HEK293T (cell line): ENCODE measurements around the gene PAOX.

Source experiments
- ARNT ChIP-seq: fragments of 450-650 bp; IDR thresholded peaks from 2 replicates; pipeline ENCODE4 v1.6.1; 2017; ENCODE audit warnings: mild to moderate bottlenecking
- BHLHE40 ChIP-seq: fragments of 450-650 bp; IDR thresholded peaks from 2 replicates; pipeline ENCODE4 v1.6.1; 2016; ENCODE audit warnings: mild to moderate bottlenecking, moderate library complexity, borderline replicate concordance
- CTBP1 ChIP-seq: fragments of 450-650 bp; IDR thresholded peaks from 2 replicates; pipeline ENCODE4 v1.6.1; 2016; ENCODE audit warnings: borderline replicate concordance
- ELF4 ChIP-seq: fragments of 450-650 bp; IDR thresholded peaks from 2 replicates; pipeline ENCODE4 v1.6.1; 2017; ENCODE audit warnings: antibody characterized with exemption
- FOXA1 ChIP-seq: fragments of 450-650 bp; IDR thresholded peaks from 2 replicates; pipeline ENCODE4 v1.6.1; 2016; ENCODE audit warnings: mild to moderate bottlenecking
- FOXK2 ChIP-seq: fragments of 450-650 bp; IDR thresholded peaks from 2 replicates; pipeline ENCODE4 v1.6.1; 2016; ENCODE audit warnings: mild to moderate bottlenecking
- FOXM1 ChIP-seq: fragments of 450-650 bp; IDR thresholded peaks from 2 replicates; pipeline ENCODE4 v1.6.1; 2017; ENCODE audit warnings: mild to moderate bottlenecking, borderline replicate concordance
- LEF1 ChIP-seq: fragments of 450-650 bp; IDR thresholded peaks from 2 replicates; pipeline ENCODE4 v1.6.1; 2017; ENCODE audit warnings: mild to moderate bottlenecking, borderline replicate concordance
- NFRKB ChIP-seq: fragments of 450-650 bp; IDR thresholded peaks from 2 replicates; pipeline ENCODE4 v1.6.1; 2016; ENCODE audit warnings: mild to moderate bottlenecking, moderate library complexity
- SP1 ChIP-seq: fragments of 450-650 bp; IDR thresholded peaks from 2 replicates; pipeline ENCODE4 v1.6.1; 2017
- SUZ12 ChIP-seq: fragments of 450-650 bp; IDR thresholded peaks from 2 replicates; pipeline ENCODE4 v1.6.1; 2016; ENCODE audit warnings: mild to moderate bottlenecking
- TARDBP ChIP-seq: fragments of 450-650 bp; IDR thresholded peaks from 2 replicates; pipeline ENCODE4 v1.6.1; 2016
- ZNF384 ChIP-seq: fragments of 450-650 bp; IDR thresholded peaks from 2 replicates; pipeline ENCODE4 v1.6.1; 2016
- TF ChIP-seq, protein P1 (sequence below): fragments of 450-650 bp; IDR thresholded peaks from 2 replicates; pipeline ENCODE4 v1.6.1; 2016

DNA sequence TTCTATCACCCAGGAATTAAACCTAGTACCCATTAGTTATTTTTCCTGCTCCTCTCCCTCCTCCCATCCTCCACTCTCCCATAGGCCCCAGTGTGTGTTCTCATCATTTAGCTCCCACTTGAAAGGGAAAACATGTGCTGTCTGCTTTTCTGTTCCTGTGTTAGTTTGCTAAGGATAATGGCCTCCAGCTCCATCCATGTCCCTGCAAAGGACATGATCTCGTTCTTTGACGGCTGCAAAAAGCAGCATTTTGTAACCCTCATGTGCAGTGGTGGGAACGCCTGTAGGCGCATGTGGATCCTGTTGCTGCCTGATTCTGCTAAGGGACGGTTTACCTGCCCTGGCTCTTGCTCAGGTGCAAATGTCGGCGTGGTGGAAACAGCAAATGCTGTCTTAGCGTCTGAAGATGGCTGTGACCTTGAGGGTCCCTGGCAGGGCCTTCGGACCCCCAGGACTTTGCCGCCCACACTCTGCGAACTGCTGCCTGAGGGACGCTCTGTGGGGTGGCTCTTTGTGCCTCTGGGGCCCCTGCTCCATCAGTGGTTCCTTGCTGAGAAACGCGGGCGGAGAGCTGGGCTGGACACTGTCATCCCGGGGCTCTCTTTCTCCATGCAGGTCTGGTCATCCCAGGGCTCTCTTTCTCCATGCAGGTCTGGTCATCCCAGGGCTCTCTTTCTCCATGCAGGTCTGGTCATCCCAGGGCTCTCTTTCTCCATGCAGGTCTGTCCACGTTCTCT is 9.3 kb downstream of the PAOX start:
- TF ChIP-seq, protein P1, sequence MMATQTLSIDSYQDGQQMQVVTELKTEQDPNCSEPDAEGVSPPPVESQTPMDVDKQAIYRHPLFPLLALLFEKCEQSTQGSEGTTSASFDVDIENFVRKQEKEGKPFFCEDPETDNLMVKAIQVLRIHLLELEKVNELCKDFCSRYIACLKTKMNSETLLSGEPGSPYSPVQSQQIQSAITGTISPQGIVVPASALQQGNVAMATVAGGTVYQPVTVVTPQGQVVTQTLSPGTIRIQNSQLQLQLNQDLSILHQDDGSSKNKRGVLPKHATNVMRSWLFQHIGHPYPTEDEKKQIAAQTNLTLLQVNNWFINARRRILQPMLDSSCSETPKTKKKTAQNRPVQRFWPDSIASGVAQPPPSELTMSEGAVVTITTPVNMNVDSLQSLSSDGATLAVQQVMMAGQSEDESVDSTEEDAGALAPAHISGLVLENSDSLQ = no peak
- TF ChIP-seq CTBP1 (0 out of 2 replicates have a peak, but pooled peaks have one; percentile 48), SUZ12 (no peak), FOXA1 (no peak), FOXK2 (no peak), ZNF384 (no peak), ELF4 (no peak), ARNT (no peak), NFRKB (no peak), FOXM1 (no peak), BHLHE40 (no peak), LEF1 (no peak), TARDBP (no peak), SP1 (no peak)
